Measurements from ENCODE around the gene VIPR1.

DNA sequence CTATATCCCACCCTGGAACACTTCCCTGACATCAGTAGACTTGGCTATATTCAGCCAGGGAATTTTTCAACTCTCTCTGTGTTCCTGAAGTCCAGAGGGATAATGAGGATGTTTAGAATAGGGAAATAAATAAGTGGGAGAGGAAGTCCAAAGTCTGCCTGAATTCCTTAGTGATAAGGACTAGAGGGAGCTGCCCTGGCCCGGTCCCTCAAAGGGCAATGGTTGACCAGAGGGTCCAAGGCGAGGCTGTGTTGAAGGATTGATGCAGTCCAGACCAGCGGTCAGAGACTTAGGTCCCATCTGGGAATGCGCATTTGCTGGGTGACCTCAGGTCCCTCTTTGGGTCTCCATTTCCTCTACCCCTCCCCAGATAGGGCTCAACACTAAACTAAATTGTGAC lies 7.9 kb downstream of the VIPR1 start:
- TF ChIP-seq, protein P1, sequence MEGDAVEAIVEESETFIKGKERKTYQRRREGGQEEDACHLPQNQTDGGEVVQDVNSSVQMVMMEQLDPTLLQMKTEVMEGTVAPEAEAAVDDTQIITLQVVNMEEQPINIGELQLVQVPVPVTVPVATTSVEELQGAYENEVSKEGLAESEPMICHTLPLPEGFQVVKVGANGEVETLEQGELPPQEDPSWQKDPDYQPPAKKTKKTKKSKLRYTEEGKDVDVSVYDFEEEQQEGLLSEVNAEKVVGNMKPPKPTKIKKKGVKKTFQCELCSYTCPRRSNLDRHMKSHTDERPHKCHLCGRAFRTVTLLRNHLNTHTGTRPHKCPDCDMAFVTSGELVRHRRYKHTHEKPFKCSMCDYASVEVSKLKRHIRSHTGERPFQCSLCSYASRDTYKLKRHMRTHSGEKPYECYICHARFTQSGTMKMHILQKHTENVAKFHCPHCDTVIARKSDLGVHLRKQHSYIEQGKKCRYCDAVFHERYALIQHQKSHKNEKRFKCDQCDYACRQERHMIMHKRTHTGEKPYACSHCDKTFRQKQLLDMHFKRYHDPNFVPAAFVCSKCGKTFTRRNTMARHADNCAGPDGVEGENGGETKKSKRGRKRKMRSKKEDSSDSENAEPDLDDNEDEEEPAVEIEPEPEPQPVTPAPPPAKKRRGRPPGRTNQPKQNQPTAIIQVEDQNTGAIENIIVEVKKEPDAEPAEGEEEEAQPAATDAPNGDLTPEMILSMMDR (IDR thresholded peaks at IDR 0.05), result no peak
- TF ChIP-seq POLR2A (IDR thresholded peaks at IDR 0.05), result no peak

Data from heart left ventricle (tissue), 13 donors.